HG02840 (cell line): ENCODE data around the gene SLC27A6.

Experiments
- ATAC-seq: cut with Tn5 transposase; IDR thresholded peaks from one replicate; pipeline ENCODE4 v1.9.1; 2021; ENCODE audit warnings: mild to moderate bottlenecking, moderate library complexity, moderate number of reproducible peaks; ENCODE audit not compliant: unreplicated experiment, low FRiP score

SLC27A6 gene

GRCh38 chr5:129057329-129057728 is 92.0 kb downstream of the SLC27A6 start:
- ATAC-seq, result no peak

- no peak for ATAC-seq
Measured at GRCh38 chr5:129061849-129062248, 96.6 kb downstream of the SLC27A6 start.

- ATAC-seq, result no peak
Measured at GRCh38 chr5:129063483-129064113, 98.3 kb downstream of the SLC27A6 start.

GRCh38 chr5:129065721-129066120 is 100.4 kb downstream of the SLC27A6 start:
- no peak for ATAC-seq

GRCh38 chr5:129067745-129068144 is 102.5 kb downstream of the SLC27A6 start:
- ATAC-seq, result no peak

GRCh38 chr5:129069292-129069691 is 104.0 kb downstream of the SLC27A6 start:
- ATAC-seq, result no peak

- ATAC-seq, result no peak
Measured at GRCh38 chr5:129073111-129073510, 107.8 kb downstream of the SLC27A6 start.

- ATAC-seq, result no peak
Measured at GRCh38 chr5:129074903-129075302, 109.6 kb downstream of the SLC27A6 start.

GRCh38 chr5:129077433-129078075 is 112.3 kb downstream of the SLC27A6 start:
- ATAC-seq, result no peak

- no peak for ATAC-seq
Measured at GRCh38 chr5:129078247-129078646, 113.0 kb downstream of the SLC27A6 start.

GRCh38 chr5:129078660-129079059 is 113.4 kb downstream of the SLC27A6 start:
- ATAC-seq, result no peak

GRCh38 chr5:129079496-129079895 is 114.2 kb downstream of the SLC27A6 start:
- ATAC-seq, result no peak

- no peak for ATAC-seq
Measured at GRCh38 chr5:129080766-129081165, 115.5 kb downstream of the SLC27A6 start.

GRCh38 chr5:129082225-129083136 is 117.2 kb downstream of the SLC27A6 start:
- ATAC-seq, result no peak
